IMR-90 (cell line): ENCODE results near the gene UBASH3A.

Source experiments
- CEBPB ChIP-seq: IDR thresholded peaks from 2 replicates; pipeline ENCODE4 v1.6.1; 2012; ENCODE audit warnings: low read depth, low read length, improper control_type of control experiment
- CTCF ChIP-seq: conservative IDR thresholded peaks from 2 replicates; pipeline ENCODE4 v1.5.1; 2012; ENCODE audit warnings: mild to moderate bottlenecking, low read depth, low read length, improper control_type of control experiment
- MAZ ChIP-seq: IDR thresholded peaks from 2 replicates; pipeline ENCODE4 v1.6.1; 2012; ENCODE audit warnings: low read depth, mild to moderate bottlenecking, low read length, improper control_type of control experiment, moderate library complexity, borderline replicate concordance
- MXI1 ChIP-seq: IDR thresholded peaks from 2 replicates; pipeline ENCODE4 v1.6.1; 2012; ENCODE audit warnings: low read depth, mild to moderate bottlenecking, low read length, moderate library complexity, borderline replicate concordance
- POLR2A ChIP-seq: IDR thresholded peaks from 2 replicates; pipeline ENCODE4 v1.6.1; 2012; ENCODE audit warnings: mild to moderate bottlenecking, low read depth, low read length

DNA sequence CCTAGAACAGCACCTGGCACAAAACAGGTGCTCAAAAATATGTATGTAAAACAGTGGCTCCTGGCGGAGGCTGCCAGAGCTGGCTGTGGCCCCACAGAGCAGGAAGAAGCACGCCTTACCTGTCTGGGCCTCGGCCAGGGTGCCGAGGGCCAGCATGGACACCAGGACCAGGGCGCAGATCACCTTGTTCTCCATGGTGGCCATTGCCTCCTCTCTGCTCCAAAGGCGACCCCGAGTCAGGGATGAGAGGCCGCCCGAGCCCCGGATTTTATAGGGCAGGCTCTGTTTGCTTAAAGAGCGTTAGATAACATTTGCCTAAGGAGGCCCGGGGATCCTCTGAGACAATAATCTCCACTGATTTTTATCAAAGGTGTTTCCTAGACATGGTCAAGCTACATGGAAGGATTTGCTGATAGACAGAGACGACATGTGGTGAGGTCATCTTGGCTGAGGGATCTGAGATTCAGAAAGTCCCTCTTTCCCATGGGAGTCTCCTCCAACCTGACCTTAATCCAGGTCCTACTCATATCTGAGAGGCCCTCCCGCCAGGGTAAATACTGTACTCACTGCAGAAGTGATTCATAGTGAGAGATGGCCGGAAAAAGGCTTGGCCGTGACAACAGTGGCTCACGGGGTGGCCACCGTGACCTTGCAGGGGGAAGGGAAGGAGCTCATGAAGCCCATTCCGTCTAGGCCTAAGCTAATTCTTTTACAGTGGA is 37.3 kb upstream of the UBASH3A start, which contains the start of gene TFF1:
- TF ChIP-seq CTCF (no peak), MAZ (no peak), MXI1 (no peak), POLR2A (no peak), CEBPB (no peak)
